ENCODE measurements around the gene MYRFL.
A peak's percentile ranks its signal among the peaks of the same experiment; 100 is the strongest.

MYRFL gene

DNA sequence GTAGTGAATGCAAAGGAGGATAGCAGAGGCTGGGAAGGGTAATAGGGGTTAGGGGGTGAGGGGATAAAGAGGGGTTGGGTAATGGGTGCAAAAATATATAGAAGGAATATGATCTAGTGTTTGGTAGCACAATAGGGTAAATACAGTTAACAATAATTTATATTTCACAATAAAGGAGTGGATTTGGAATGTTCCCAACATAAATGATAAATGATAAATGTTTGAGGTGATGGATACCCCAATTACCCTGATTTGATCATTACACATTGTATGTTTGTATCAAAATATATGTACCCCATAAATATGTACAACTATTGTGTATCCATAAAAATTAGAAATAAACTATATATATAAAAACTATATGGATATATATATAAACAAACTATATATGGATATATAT lies 999 bp upstream of the MYRFL start:
- Mint-ChIP-seq H3K9me3 (no peaks in the 10 kb centered on the region), H3K27ac (no peak overlapping the region), H3K4me1 (peaks cover 22% of the 10 kb centered on the region), H3K4me3 (no peak overlapping the region), H3K27me3 (ENCODE audit: low read depth) (no peaks in the 10 kb centered on the region), H3K36me3 (ENCODE audit: low read depth) (no peaks in the 10 kb centered on the region)
- TF ChIP-seq, protein P1, sequence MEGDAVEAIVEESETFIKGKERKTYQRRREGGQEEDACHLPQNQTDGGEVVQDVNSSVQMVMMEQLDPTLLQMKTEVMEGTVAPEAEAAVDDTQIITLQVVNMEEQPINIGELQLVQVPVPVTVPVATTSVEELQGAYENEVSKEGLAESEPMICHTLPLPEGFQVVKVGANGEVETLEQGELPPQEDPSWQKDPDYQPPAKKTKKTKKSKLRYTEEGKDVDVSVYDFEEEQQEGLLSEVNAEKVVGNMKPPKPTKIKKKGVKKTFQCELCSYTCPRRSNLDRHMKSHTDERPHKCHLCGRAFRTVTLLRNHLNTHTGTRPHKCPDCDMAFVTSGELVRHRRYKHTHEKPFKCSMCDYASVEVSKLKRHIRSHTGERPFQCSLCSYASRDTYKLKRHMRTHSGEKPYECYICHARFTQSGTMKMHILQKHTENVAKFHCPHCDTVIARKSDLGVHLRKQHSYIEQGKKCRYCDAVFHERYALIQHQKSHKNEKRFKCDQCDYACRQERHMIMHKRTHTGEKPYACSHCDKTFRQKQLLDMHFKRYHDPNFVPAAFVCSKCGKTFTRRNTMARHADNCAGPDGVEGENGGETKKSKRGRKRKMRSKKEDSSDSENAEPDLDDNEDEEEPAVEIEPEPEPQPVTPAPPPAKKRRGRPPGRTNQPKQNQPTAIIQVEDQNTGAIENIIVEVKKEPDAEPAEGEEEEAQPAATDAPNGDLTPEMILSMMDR (IDR thresholded peaks at IDR 0.05; ENCODE audit: unreplicated experiment in 3 of 3), result no peak

- Mint-ChIP-seq H3K4me1 (peaks cover 23% of the 10 kb centered on the region), H3K27me3 (ENCODE audit: low read depth) (peaks cover 4% of the 10 kb centered on the region), H3K4me3 (no peak overlapping the region), H3K27ac (no peak overlapping the region), H3K9me3 (no peaks in the 10 kb centered on the region), H3K36me3 (ENCODE audit: low read depth) (no peaks in the 10 kb centered on the region)
- TF ChIP-seq, protein P1 (IDR thresholded peaks at IDR 0.05; ENCODE audit: unreplicated experiment in 3 of 3), result no peak
These were observed 3.9 kb downstream of the MYRFL start for GRCh38 chr12:69828897-69829296.

DNA sequence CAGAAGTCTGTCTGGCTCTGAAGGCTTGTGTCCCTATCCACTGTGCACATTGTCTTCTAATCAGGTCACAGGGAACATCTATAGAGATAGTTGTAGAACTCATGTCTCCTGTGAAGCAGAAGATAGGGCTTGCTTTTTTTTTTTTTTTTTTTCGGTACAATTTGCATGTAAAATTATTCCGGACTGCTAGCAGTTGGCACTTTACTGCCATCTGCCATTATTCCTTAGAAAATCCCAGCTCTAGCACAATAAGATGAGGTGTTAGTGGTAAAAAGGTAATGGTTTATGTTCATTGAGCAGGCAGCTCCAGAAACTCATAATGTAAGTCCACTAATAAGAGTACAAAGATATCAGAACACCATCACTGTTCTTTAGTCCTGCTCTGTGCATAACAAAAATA lies 8.7 kb downstream of the MYRFL start:
- TF ChIP-seq, protein P1 (IDR thresholded peaks at IDR 0.05; ENCODE audit: unreplicated experiment in 3 of 3), result no peak
- H3K36me3 Mint-ChIP-seq (ENCODE audit: low read depth), result no peaks in the 10 kb centered on the region
- peak overlapping the region in 1 of 3 experiments; percentile 87 for H3K27ac Mint-ChIP-seq
- H3K27me3 Mint-ChIP-seq (ENCODE audit: low read depth), result peaks cover 4% of the 10 kb centered on the region
- H3K4me1 Mint-ChIP-seq, result peaks cover 36% of the 10 kb centered on the region
- no peak overlapping the region for H3K4me3 Mint-ChIP-seq
- no peaks in the 10 kb centered on the region for H3K9me3 Mint-ChIP-seq

DNA sequence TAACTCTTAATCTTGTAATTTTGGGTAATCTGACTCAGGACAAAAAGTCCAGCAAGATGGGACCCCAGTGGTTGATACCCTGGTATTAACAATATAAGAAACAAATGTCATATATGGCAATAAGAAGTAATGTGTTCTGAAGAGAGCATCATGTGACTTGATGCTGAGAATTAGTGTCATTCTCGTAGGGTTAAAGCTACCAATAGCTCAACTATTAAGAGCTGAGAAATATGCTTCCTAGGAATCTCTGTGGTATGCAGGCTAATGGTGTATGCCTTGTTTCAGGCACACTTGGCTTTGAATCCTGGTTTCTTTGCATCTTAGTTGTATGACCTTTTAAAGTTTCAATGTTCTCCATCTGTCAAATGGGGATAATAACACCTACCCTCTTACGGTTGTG lies 9.1 kb downstream of the MYRFL start:
- Mint-ChIP-seq H3K9me3 (no peaks in the 10 kb centered on the region), H3K4me3 (no peak overlapping the region), H3K4me1 (peaks cover 34% of the 10 kb centered on the region), H3K36me3 (ENCODE audit: low read depth) (no peaks in the 10 kb centered on the region), H3K27me3 (ENCODE audit: low read depth) (peaks cover 4% of the 10 kb centered on the region), H3K27ac (peak overlapping the region in 2 of 3 experiments; percentile 76 to 87)
- TF ChIP-seq, protein P1 (IDR thresholded peaks at IDR 0.05; ENCODE audit: unreplicated experiment in 3 of 3), result no peak

- Mint-ChIP-seq H3K4me3 (no peak overlapping the region), H3K27me3 (ENCODE audit: low read depth) (peaks cover 4% of the 10 kb centered on the region), H3K27ac (peak overlapping the region in 2 of 3 experiments; percentile 76 to 87), H3K36me3 (ENCODE audit: low read depth) (no peaks in the 10 kb centered on the region), H3K4me1 (peaks cover 32% of the 10 kb centered on the region), H3K9me3 (no peaks in the 10 kb centered on the region)
- TF ChIP-seq, protein P1 (IDR thresholded peaks at IDR 0.05; ENCODE audit: unreplicated experiment in 3 of 3), result no peak
These were observed 9.5 kb downstream of the MYRFL start for GRCh38 chr12:69834576-69834975.

GRCh38 chr12:69835081-69835480 lies 10.1 kb downstream of the MYRFL start:
- Mint-ChIP-seq H3K4me3 (no peak overlapping the region), H3K27me3 (ENCODE audit: low read depth) (peaks cover 4% of the 10 kb centered on the region), H3K27ac (peak overlapping the region; percentile 76 to 87 (median 82)), H3K4me1 (peaks cover 32% of the 10 kb centered on the region), H3K9me3 (no peaks in the 10 kb centered on the region), H3K36me3 (ENCODE audit: low read depth) (no peaks in the 10 kb centered on the region)
- TF ChIP-seq, protein P1 (IDR thresholded peaks at IDR 0.05; ENCODE audit: unreplicated experiment in 3 of 3), result no peak
